ENCODE results near the gene SPRED2.

DNA sequence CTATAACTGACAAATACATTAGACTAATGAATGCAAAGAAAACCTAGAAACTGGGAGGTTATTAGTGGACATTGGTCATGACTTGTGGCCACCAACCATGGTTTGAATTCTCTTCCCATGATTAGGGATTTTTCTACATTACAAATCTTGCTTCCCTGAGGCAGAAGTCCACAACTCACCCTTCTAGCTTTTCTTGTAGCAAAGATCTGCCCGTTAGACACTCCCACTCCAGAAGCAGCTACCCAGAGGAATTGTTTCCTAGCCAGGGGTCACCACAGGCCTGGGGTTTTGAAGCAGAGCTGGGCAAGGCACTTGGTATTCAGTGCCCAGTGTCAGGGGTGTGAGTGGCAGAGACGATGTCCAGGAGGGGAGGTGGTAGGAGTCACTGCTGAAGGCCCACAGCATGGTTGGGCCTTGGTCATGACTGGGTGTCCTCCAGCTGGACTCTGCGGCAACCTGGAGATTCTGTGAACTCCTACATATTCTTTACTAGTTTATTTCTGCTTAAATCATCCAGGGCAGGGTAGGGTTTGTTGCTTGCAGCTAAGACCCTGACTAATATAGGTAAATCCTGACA, 149.8 kb downstream of the SPRED2 start:
- TF ChIP-seq POLR2A (IDR thresholded peaks at IDR 0.05) = no peak
- TF ChIP-seq, protein P1, sequence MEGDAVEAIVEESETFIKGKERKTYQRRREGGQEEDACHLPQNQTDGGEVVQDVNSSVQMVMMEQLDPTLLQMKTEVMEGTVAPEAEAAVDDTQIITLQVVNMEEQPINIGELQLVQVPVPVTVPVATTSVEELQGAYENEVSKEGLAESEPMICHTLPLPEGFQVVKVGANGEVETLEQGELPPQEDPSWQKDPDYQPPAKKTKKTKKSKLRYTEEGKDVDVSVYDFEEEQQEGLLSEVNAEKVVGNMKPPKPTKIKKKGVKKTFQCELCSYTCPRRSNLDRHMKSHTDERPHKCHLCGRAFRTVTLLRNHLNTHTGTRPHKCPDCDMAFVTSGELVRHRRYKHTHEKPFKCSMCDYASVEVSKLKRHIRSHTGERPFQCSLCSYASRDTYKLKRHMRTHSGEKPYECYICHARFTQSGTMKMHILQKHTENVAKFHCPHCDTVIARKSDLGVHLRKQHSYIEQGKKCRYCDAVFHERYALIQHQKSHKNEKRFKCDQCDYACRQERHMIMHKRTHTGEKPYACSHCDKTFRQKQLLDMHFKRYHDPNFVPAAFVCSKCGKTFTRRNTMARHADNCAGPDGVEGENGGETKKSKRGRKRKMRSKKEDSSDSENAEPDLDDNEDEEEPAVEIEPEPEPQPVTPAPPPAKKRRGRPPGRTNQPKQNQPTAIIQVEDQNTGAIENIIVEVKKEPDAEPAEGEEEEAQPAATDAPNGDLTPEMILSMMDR (IDR thresholded peaks at IDR 0.05) = no peak
